SU-DHL-6 (cell line): ENCODE measurements around the gene RPL7A.

ENCODE experiments used
- H2AFZ ChIP-seq: fragments of 200-600 bp; sonication (generic); 2 replicates; pipeline ENCODE4 v1.6.1; 2014; ENCODE audit warnings: low read depth, mild to moderate bottlenecking, moderate library complexity, mixed read lengths, antibody characterized with exemption, low read length; ENCODE audit not compliant: severe bottlenecking
- H3F3A ChIP-seq: fragments of 200-600 bp; shearing (Covaris generic); 2 replicates; pipeline ENCODE4 v1.6.0; 2016; ENCODE audit warnings: antibody characterized with exemption, mild to moderate bottlenecking; ENCODE audit not compliant: insufficient read depth
- H3K27ac ChIP-seq: fragments of 200-600 bp; sonication (generic); 2 replicates; pipeline ENCODE4 v1.5.1; 2016; ENCODE audit warnings: low read depth, mild to moderate bottlenecking, low read length, moderate library complexity, mixed read lengths
- H3K27me3 ChIP-seq: fragments of 200-600 bp; sonication (generic), shearing (Covaris generic); 2 replicates; pipeline ENCODE4 v1.6.0; 2014; ENCODE audit warnings: mild to moderate bottlenecking, low read length
- H3K36me3 ChIP-seq: fragments of 200-600 bp; sonication (generic); 2 replicates; pipeline ENCODE4 v1.6.1; 2014; ENCODE audit warnings: mild to moderate bottlenecking, low read length, mixed read lengths
- H3K4me2 ChIP-seq: fragments of 300-600, 200-600 bp; shearing (Covaris generic), sonication (generic); 2 replicates; pipeline ENCODE4 v1.6.0; 2014; ENCODE audit warnings: low read length, low read depth, mild to moderate bottlenecking; ENCODE audit not compliant: poor library complexity, severe bottlenecking
- H3K4me3 ChIP-seq: fragments of 200-600 bp; sonication (generic); 2 replicates; pipeline ENCODE4 v1.5.1; 2014; ENCODE audit warnings: antibody characterized with exemption, low read length, mild to moderate bottlenecking, mixed read lengths; ENCODE audit not compliant: insufficient read depth, poor library complexity, severe bottlenecking
- H3K79me2 ChIP-seq: fragments of 200-600 bp; sonication (generic); 2 replicates; pipeline ENCODE4 v1.6.1; 2014; ENCODE audit warnings: mild to moderate bottlenecking, low read length, moderate library complexity; ENCODE audit not compliant: insufficient read depth
- H3K9ac ChIP-seq: fragments of 200-600 bp; sonication (generic); 2 replicates; pipeline ENCODE4 v1.7.0; 2014; ENCODE audit warnings: mild to moderate bottlenecking, low read length
- H3K9me2 ChIP-seq: fragments of 200-600 bp; sonication (generic); replicated peaks from 2 replicates; pipeline ENCODE4 v1.6.1; 2014; ENCODE audit warnings: low read length; ENCODE audit not compliant: insufficient read depth
- H3K9me3 ChIP-seq: fragments of 200-600 bp; sonication (generic); 2 replicates; pipeline ENCODE4 v1.6.1; 2014; ENCODE audit warnings: low read length, mixed read lengths; ENCODE audit not compliant: insufficient read depth
- H4K20me1 ChIP-seq: fragments of 200-600 bp; sonication (generic); 2 replicates; pipeline ENCODE4 v1.6.1; 2014; ENCODE audit warnings: low read depth, mild to moderate bottlenecking, antibody characterized with exemption, low read length, moderate library complexity, mixed read lengths
- EZH2phosphoT487 ChIP-seq: fragments of 200-600 bp; sonication (generic), shearing (Covaris generic); conservative IDR thresholded peaks from 2 replicates; pipeline ENCODE4 v1.6.1; 2018; ENCODE audit warnings: mild to moderate bottlenecking, antibody characterized with exemption, low read length, moderate library complexity, mixed read lengths
- TF ChIP-seq, protein P1 (sequence below): fragments of 200-600 bp; sonication (generic); IDR thresholded peaks from one replicate; pipeline ENCODE4 v1.5.1; 2017; ENCODE audit warnings: antibody characterized with exemption, mild to moderate bottlenecking, low read length, moderate library complexity; ENCODE audit not compliant: insufficient read depth, poor library complexity, severe bottlenecking

RPL7A gene

GRCh38 chr9:133303266-133304157 is 44.5 kb upstream of the RPL7A start:
- no peaks in the 10 kb centered on the region for H3K79me2 ChIP-seq
- H3K4me3 ChIP-seq, result no peak overlapping the region
- no peak overlapping the region for H3K9ac ChIP-seq
- no peaks in the 10 kb centered on the region for H3K9me3 ChIP-seq
- no peak overlapping the region for H3K27ac ChIP-seq
- no peaks in the 10 kb centered on the region for H3F3A ChIP-seq
- TF ChIP-seq, protein P1, sequence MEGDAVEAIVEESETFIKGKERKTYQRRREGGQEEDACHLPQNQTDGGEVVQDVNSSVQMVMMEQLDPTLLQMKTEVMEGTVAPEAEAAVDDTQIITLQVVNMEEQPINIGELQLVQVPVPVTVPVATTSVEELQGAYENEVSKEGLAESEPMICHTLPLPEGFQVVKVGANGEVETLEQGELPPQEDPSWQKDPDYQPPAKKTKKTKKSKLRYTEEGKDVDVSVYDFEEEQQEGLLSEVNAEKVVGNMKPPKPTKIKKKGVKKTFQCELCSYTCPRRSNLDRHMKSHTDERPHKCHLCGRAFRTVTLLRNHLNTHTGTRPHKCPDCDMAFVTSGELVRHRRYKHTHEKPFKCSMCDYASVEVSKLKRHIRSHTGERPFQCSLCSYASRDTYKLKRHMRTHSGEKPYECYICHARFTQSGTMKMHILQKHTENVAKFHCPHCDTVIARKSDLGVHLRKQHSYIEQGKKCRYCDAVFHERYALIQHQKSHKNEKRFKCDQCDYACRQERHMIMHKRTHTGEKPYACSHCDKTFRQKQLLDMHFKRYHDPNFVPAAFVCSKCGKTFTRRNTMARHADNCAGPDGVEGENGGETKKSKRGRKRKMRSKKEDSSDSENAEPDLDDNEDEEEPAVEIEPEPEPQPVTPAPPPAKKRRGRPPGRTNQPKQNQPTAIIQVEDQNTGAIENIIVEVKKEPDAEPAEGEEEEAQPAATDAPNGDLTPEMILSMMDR, result no peak
- no peak for TF ChIP-seq EZH2phosphoT487
- no peaks in the 10 kb centered on the region for H4K20me1 ChIP-seq
- H3K27me3 ChIP-seq, result no peaks in the 10 kb centered on the region
- no peak overlapping the region for H2AFZ ChIP-seq
- H3K36me3 ChIP-seq, result no peaks in the 10 kb centered on the region
- H3K9me2 ChIP-seq, result no peaks in the 10 kb centered on the region
- no peak overlapping the region for H3K4me2 ChIP-seq

- H3K27ac ChIP-seq, result no peak overlapping the region
- no peaks in the 10 kb centered on the region for H4K20me1 ChIP-seq
- no peaks in the 10 kb centered on the region for H3K79me2 ChIP-seq
- no peaks in the 10 kb centered on the region for H3K27me3 ChIP-seq
- no peaks in the 10 kb centered on the region for H3F3A ChIP-seq
- no peak overlapping the region for H3K4me2 ChIP-seq
- no peak overlapping the region for H3K4me3 ChIP-seq
- no peaks in the 10 kb centered on the region for H3K9me2 ChIP-seq
- no peaks in the 10 kb centered on the region for H3K36me3 ChIP-seq
- H2AFZ ChIP-seq, result no peak overlapping the region
- H3K9me3 ChIP-seq, result no peaks in the 10 kb centered on the region
- TF ChIP-seq EZH2phosphoT487, result no peak
- TF ChIP-seq, protein P1, result no peak
- H3K9ac ChIP-seq, result no peak overlapping the region
Measured at GRCh38 chr9:133304158-133304470, 43.9 kb upstream of the RPL7A start.

GRCh38 chr9:133304477-133305377 is 43.3 kb upstream of the RPL7A start:
- no peak overlapping the region for H3K9ac ChIP-seq
- H3F3A ChIP-seq, result no peaks in the 10 kb centered on the region
- H3K27ac ChIP-seq, result no peak overlapping the region
- no peak overlapping the region for H3K4me3 ChIP-seq
- H2AFZ ChIP-seq, result no peak overlapping the region
- H3K27me3 ChIP-seq, result no peaks in the 10 kb centered on the region
- no peak for TF ChIP-seq EZH2phosphoT487
- TF ChIP-seq, protein P1, result no peak
- H3K9me3 ChIP-seq, result no peaks in the 10 kb centered on the region
- no peaks in the 10 kb centered on the region for H3K79me2 ChIP-seq
- no peaks in the 10 kb centered on the region for H4K20me1 ChIP-seq
- no peaks in the 10 kb centered on the region for H3K36me3 ChIP-seq
- no peaks in the 10 kb centered on the region for H3K9me2 ChIP-seq
- H3K4me2 ChIP-seq, result no peak overlapping the region
